Measurements from ENCODE around the gene RGCC. TPM values are rescaled to one million over a fixed set of nuclear protein-coding genes. Genes with fewer than 3 reads are reported as not detected.

RGCC gene
- total and polyA plus RNA-seq, 9 of the 15 experiments (the other 6 are each of a cell fraction or from before 2014, with no cell fraction given): 0.51 to 10.4 (median 5.8) TPM

DNA sequence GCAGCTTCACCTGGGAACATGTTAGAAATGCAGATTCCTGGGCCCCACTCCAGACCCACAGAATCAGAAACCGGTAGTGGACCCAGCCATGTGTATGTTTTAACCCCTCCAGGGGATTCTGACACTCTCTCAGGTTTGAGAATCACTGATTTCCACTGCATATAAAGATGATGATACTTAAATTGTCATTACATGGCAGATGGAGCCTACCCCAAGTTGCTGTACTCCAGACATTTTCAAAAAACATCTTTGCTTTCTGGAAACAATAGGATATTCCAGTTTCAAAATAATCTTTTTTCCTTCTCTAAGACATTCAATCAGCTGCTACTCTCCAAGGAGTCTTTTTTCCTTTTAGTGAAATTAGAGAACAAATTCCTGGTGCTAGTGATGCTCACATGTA, 48.6 kb upstream of the RGCC start:
- no peak overlapping the region for H2AFZ ChIP-seq (ENCODE audit: low read depth, low read length)
- intact Hi-C loops (cut with micrococcal nuclease): no loop called here

More for the DNA sequence above, 48.6 kb upstream of the RGCC start:
- no peaks in the 10 kb centered on the region; a peak in 1 of 5 replicates for H3K27me3 ChIP-seq (ENCODE audit: control insufficient read depth in 2 of 2, insufficient read depth in 2 of 2, low read length in 2 of 2)
- no TSS peak for BruUV-seq (replicated peaks)
- no peaks in the 10 kb centered on the region for H3K9me3 ChIP-seq (replicated peaks; ENCODE audit: control insufficient read depth, insufficient read depth, low read depth, low read length)
- no peaks in the 10 kb centered on the region for H3K79me2 ChIP-seq (ENCODE audit: control insufficient read depth, insufficient read depth, low read length)
- H3K36me3 ChIP-seq (ENCODE audit: control insufficient read depth, insufficient read depth, low read length): no peaks in the 10 kb centered on the region
- POLR2A ChIA-PET: no interaction called here
- DNase-seq (ENCODE audit: extremely low read depth in 1 of 4, low spot score in 3 of 4): no peak
- TF ChIP-seq YBX1 (IDR thresholded peaks at IDR 0.05) (no peak), E2F3 (CRISPR knock-in tag; IDR thresholded peaks at IDR 0.05) (no peak), KLF1 (tag; IDR thresholded peaks at IDR 0.05) (no peak), SUPT5H (IDR thresholded peaks at IDR 0.05) (no peak), MAZ (CRISPR knock-in tag; conservative IDR thresholded peaks at IDR 0.05 in 1 of 2, IDR thresholded peaks at IDR 0.05 in 1 of 2) (no peak), RHOXF2B (CRISPR knock-in tag; conservative IDR thresholded peaks at IDR 0.05) (no peak), ZBED1 (IDR thresholded peaks at IDR 0.05) (no peak)
- TF ChIP-seq, protein P1, sequence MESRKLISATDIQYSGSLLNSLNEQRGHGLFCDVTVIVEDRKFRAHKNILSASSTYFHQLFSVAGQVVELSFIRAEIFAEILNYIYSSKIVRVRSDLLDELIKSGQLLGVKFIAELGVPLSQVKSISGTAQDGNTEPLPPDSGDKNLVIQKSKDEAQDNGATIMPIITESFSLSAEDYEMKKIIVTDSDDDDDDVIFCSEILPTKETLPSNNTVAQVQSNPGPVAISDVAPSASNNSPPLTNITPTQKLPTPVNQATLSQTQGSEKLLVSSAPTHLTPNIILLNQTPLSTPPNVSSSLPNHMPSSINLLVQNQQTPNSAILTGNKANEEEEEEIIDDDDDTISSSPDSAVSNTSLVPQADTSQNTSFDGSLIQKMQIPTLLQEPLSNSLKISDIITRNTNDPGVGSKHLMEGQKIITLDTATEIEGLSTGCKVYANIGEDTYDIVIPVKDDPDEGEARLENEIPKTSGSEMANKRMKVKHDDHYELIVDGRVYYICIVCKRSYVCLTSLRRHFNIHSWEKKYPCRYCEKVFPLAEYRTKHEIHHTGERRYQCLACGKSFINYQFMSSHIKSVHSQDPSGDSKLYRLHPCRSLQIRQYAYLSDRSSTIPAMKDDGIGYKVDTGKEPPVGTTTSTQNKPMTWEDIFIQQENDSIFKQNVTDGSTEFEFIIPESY (CRISPR knock-in tag; IDR thresholded peaks at IDR 0.05): no peak
- TF ChIP-seq, protein P2, sequence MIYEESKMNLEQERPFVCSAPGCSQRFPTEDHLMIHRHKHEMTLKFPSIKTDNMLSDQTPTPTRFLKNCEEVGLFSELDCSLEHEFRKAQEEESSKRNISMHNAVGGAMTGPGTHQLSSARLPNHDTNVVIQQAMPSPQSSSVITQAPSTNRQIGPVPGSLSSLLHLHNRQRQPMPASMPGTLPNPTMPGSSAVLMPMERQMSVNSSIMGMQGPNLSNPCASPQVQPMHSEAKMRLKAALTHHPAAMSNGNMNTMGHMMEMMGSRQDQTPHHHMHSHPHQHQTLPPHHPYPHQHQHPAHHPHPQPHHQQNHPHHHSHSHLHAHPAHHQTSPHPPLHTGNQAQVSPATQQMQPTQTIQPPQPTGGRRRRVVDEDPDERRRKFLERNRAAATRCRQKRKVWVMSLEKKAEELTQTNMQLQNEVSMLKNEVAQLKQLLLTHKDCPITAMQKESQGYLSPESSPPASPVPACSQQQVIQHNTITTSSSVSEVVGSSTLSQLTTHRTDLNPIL (CRISPR knock-in tag; IDR thresholded peaks at IDR 0.05): no peak
- 0% methylated on average over 1 of the region's 1 CpG for WGBS (ENCODE audit: insufficient coverage, low coverage, missing lambda C conversion rate)
- no peak for ATAC-seq
- CTCF ChIA-PET (ENCODE audit: low intra/inter-chr PET ratio): no interaction called here
- no peaks in the 10 kb centered on the region; a peak in 1 of 5 replicates for H3K4me1 ChIP-seq (replicated peaks in 1 of 2; ENCODE audit: control insufficient read depth in 2 of 2, insufficient read depth in 2 of 2, low read length in 2 of 2)
- in situ Hi-C loops (cut with MboI): loop anchor here (25.0 kb wide), 1 partner anchor 704 kb away; no protein-coding TSS in a partner anchor
- H3K9ac ChIP-seq (ENCODE audit: insufficient read depth in 1 of 2, low read depth in 2 of 2, low read length in 2 of 2): no peak overlapping the region
- H3K4me2 ChIP-seq (ENCODE audit: insufficient read depth, low read length): no peak overlapping the region
- H3K4me3 ChIP-seq: no peak overlapping the region
- no peak overlapping the region for H3K27ac ChIP-seq (ENCODE audit: extremely low read depth, low read depth, low read length)
- no peaks in the 10 kb centered on the region for H3K9me1 ChIP-seq (ENCODE audit: control insufficient read depth, insufficient read depth, low read length)
- H4K20me1 ChIP-seq (replicated peaks; ENCODE audit: control insufficient read depth, insufficient read depth, low read length): no peaks in the 10 kb centered on the region
- FAIRE-seq: no peak

All from K562 (cell line).